BE2C (cell line): ENCODE data around the gene MAPK9.

ENCODE experiments used
- DNase-seq: peaks from one replicate; pipeline ENCODE4 v3.0.0-alpha.2; 2020
- H3K27me3 ChIP-seq: fragments of 250-450 bp; sonication (Bioruptor Pico); 2 replicates; pipeline ENCODE4 v1.5.1; 2020; ENCODE audit warnings: mild to moderate bottlenecking
- H3K36me3 ChIP-seq: fragments of 250-450 bp; sonication (Bioruptor Pico); 2 replicates; pipeline ENCODE4 v1.5.1; 2020; ENCODE audit warnings: mild to moderate bottlenecking
- H3K4me1 ChIP-seq: fragments of 250-450 bp; sonication (Bioruptor Pico); 2 replicates; pipeline ENCODE4 v1.5.1; 2020
- H3K4me3 ChIP-seq: 2 replicates; pipeline ENCODE4 v1.5.1; 2011; ENCODE audit warnings: low read depth, low read length
- H3K9me3 ChIP-seq: fragments of 250-450 bp; sonication (Bioruptor Pico); 2 replicates; pipeline ENCODE4 v1.5.1; 2020
- CTCF ChIP-seq: IDR thresholded peaks from 2 replicates; pipeline ENCODE4 v1.5.1; 2012; ENCODE audit warnings: mild to moderate bottlenecking, low read depth, low read length

The MAPK9 gene

GRCh38 chr5:180323941-180324600 lies 32.2 kb upstream of the MAPK9 start:
- Histone ChIP-seq H3K36me3 (no peaks in the 10 kb centered on the region), H3K4me1 (no peaks in the 10 kb centered on the region), H3K9me3 (no peaks in the 10 kb centered on the region), H3K4me3 (no peak overlapping the region), H3K27me3 (no peaks in the 10 kb centered on the region)
- no peak for DNase-seq
- TF ChIP-seq CTCF = no peak

DNA sequence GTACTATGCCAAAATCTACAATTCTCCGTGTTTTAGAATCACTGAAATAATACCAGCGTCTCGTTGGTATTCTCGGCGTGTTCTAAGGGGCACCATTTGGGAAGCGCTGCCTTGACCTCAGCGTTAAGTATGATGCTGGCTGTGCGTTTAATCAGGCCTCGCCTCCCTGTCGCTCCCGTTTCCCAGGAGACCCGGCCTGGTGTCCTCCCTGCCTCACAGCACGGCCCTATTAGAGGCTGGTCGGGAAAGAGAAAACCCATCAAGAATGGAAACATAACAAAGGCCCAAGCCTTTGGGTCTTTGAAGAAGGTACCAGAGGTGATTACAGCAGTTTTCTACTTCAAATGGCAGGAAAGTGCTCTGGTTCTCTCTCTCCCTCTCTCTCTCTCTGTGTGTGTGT lies 31.3 kb upstream of the MAPK9 start:
- Histone ChIP-seq H3K27me3 (no peaks in the 10 kb centered on the region), H3K9me3 (no peaks in the 10 kb centered on the region), H3K36me3 (no peaks in the 10 kb centered on the region), H3K4me1 (no peaks in the 10 kb centered on the region), H3K4me3 (no peak overlapping the region)
- no peak for TF ChIP-seq CTCF
- no peak for DNase-seq

GRCh38 chr5:180318456-180319089 lies 26.7 kb upstream of the MAPK9 start:
- TF ChIP-seq CTCF = no peak
- Histone ChIP-seq H3K9me3 (no peaks in the 10 kb centered on the region), H3K4me3 (no peak overlapping the region), H3K36me3 (no peaks in the 10 kb centered on the region), H3K4me1 (no peaks in the 10 kb centered on the region; the same call in 1 of the 2 replicates), H3K27me3 (no peaks in the 10 kb centered on the region)
- no peak for DNase-seq

GRCh38 chr5:180316586-180316985 lies 24.7 kb upstream of the MAPK9 start:
- Histone ChIP-seq H3K27me3 (no peaks in the 10 kb centered on the region), H3K4me1 (no peaks in the 10 kb centered on the region; the same call in 1 of the 2 replicates), H3K36me3 (no peaks in the 10 kb centered on the region), H3K9me3 (no peaks in the 10 kb centered on the region), H3K4me3 (no peak overlapping the region)
- no peak for TF ChIP-seq CTCF
- DNase-seq = no peak

DNA sequence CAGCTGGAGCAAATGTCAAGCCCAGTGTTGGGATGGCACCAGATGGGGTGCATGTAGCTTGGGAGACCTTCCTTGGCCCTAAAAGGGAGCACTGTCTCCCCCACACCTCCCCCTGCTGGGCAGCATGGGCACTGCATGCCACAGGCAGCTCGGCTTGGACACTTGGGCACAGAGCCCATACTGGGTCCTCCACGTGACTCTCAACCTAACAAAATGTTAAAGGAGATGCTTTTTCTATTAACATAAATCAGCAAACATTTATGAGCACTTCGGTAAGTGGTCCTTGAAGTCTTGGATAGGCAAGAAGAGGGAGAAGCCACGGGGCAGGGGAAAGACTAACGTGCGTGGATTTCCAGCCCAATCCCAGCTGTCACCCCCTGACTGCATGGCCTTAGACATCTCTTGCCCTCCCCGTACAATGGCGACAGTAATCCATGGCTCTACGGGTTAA lies 23.9 kb upstream of the MAPK9 start:
- Histone ChIP-seq H3K27me3 (no peaks in the 10 kb centered on the region), H3K4me1 (no peaks in the 10 kb centered on the region; the same call in 1 of the 2 replicates), H3K4me3 (no peak overlapping the region), H3K9me3 (no peaks in the 10 kb centered on the region), H3K36me3 (no peaks in the 10 kb centered on the region)
- DNase-seq = peak; percentile 74
- TF ChIP-seq CTCF = peak; percentile 98

GRCh38 chr5:180313677-180314505 lies 22.0 kb upstream of the MAPK9 start:
- H3K36me3 ChIP-seq = no peaks in the 10 kb centered on the region
- DNase-seq = peak; percentile 90

More at GRCh38 chr5:180313677-180314505, 22.0 kb upstream of the MAPK9 start:
- TF ChIP-seq CTCF = no peak
- Histone ChIP-seq H3K4me1 (no peaks in the 10 kb centered on the region; the same call in 1 of the 2 replicates), H3K9me3 (no peaks in the 10 kb centered on the region), H3K27me3 (no peaks in the 10 kb centered on the region), H3K4me3 (peak overlapping the region; percentile 68)
